ENCODE results near the gene MYCN.
A peak's percentile ranks its signal among the peaks of the same experiment; 100 is the strongest.
"Not testable (repeated sequence)": the region's sequence is repeated elsewhere in the genome, so short reads cannot be mapped to it uniquely, and the experiment has no call there.

MYCN gene

DNA sequence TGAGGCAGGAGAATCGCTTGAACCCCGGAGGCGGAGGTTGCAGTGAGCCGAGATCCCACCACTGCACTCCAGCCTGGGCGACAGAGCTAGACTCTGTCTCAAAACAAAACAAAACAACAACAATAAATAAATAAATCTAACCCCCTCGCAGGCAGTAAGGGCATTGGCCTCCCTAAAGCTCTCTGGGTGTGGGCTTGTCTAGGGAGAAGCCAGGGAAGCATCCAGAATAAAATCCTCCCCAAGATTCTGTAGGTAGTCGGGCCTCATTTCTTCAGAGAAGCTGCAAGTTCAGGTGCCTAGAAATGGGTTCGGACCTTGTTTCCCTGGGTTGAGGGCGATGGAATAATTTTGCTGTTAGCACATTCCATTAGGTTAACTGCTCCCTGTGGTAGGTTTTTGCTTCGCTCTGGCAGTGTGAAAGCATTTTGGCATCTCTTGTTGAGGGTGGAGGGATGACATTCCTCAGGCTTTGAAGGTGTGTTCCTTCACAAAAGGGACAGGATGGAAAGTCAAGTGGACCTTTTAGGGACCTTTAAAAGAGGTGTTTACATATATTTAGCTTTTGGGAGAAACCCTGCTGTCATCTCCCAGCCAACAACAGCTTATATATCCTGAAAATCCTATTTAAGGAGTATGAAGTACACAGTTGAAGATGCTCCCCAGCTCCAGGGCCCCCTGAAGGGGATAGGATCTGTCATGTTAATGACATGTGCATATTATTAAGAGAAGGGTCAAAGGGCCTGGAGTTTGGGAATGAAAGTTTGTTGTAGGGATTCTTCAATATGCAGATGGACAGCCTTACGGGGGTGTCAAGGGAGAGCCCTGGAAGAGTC is 17.7 kb downstream of the MYCN start:
- DNase-seq (ENCODE audit: low read depth in 2 of 2): no peak

DNA sequence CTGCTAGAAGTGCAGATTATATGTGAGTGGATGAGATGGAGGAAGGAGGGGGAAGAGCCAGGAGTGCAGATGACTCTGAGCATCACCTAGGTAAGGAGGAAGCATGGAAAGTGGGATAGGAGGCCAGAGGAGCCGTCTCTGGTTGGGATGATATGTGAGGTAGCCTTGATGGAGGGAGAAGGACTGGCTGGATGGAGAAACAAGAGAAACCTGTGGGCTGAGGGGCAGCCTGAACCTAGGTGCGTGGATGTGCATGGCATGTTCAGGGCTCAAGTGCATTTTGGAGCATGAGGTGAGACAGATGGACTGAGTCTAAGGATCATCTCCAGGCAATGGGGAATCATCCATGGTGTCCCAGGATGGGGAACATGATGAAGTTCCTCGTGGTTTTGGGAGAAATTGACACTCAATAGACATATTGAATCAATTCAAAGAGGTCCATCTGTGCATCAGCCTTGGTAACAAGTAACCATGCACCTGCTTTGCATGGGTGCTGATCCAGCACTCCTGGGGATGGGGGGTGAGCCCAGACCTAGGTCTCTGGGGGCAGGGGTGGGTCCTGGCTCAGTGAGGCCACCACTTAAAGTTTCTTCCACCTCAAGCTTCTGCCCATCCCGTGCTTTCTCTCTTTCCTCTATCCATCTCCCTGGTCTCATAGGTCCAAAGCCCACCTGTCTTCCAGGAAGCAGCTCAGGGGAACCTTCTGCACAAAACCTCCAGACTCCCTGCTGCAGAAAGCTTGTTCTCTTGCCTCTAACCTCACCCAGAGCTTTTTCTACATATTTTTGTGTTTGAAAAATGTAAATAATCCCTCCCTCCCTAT is 19.2 kb downstream of the MYCN start:
- no peak for DNase-seq (ENCODE audit: low read depth in 2 of 2)

GRCh38 chr2:15960154-15960520 is 19.8 kb downstream of the MYCN start:
- not testable (repeated sequence) for DNase-seq (ENCODE audit: low read depth in 2 of 2)

GRCh38 chr2:15963109-15963976 is 23.0 kb downstream of the MYCN start:
- DNase-seq (ENCODE audit: low read depth in 2 of 2): not testable (repeated sequence)

DNA sequence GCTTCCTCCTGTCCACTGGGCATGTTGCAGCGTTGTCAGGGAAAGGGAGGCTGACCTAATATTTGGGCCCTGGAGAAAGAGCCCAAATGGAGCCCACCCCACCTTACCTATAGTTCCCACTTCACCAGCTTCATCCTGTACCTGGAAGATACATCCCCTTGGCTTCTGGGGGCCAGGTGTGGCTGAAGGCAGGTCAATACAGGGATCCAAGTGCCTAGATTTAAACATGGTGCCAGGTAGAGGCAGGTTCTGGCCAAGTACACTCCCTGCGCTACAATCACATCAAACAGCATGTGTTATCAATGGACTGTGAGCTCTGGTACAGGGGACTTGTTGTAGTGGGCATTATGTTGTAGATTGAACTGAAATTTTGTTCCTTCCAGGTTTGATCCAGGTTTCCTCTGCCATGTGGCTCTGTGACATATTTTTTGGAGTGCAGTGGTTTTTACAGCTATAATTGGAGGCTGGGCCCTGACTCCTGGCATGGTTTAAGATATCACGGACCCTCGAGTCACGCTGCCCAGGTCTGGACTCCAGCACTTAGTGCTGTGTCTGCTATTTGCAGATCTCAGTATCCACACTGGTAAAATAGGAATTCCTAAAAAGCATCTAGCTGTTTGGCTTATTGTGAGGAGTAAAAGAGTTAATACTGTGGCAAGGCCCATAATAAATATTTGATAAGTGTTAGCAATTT is 23.8 kb downstream of the MYCN start:
- no peak for DNase-seq (ENCODE audit: low read depth in 2 of 2)

DNA sequence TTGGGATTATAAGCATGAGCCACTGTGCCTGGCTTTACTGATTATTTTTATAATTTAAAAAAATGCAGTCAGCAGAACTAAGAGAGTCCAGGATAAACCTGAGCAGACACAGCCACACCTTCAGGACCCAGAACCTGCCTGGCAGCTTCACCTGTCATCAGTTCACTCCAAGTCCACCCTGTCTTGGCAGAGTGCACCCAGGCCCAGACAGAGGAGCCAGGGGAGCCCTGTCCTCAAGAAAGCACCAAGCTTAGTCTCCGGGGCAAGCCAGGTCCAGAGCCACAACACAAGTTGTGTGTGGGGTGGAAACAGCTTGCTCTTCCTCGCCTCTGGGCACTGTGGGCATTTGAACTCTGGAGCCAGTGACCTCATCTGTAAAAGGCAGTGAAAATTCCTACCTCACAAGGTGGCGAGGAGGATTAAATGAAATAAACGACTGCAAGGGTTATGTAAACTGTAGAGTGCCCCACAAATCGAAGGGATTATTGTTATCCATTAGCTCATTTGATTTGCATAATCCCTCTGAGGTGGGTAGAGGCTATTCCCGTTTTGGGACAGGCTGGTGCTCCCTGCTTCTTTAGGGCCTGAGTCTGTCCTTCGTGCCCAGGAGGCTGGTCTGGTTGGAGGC is 24.7 kb downstream of the MYCN start:
- DNase-seq (ENCODE audit: low read depth in 2 of 2): no peak

DNA sequence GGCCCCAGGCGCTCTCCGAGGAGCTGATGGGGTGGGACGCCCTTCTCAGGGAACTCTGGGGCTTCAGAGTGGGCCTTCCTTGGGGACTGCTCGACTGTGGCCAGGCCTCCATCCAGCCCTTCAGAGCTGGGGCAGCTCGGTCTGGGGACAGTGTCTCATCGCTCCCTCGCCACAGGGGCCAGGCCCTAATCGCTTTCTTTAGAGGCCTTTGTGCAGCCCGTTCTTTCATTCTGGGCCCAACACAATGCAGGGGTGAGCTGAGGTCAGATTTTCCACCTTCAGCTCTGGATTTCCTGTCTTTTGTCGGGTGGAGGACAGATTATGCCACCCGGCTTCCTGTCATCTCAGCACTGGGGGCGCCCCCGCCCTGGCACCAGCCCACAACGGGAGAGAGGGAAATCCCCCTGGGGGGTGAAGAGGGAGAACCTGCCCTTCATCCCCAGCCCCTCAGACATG is 25.2 kb downstream of the MYCN start:
- DNase-seq (ENCODE audit: low read depth in 2 of 2): peak; percentile 30 to 51

DNA sequence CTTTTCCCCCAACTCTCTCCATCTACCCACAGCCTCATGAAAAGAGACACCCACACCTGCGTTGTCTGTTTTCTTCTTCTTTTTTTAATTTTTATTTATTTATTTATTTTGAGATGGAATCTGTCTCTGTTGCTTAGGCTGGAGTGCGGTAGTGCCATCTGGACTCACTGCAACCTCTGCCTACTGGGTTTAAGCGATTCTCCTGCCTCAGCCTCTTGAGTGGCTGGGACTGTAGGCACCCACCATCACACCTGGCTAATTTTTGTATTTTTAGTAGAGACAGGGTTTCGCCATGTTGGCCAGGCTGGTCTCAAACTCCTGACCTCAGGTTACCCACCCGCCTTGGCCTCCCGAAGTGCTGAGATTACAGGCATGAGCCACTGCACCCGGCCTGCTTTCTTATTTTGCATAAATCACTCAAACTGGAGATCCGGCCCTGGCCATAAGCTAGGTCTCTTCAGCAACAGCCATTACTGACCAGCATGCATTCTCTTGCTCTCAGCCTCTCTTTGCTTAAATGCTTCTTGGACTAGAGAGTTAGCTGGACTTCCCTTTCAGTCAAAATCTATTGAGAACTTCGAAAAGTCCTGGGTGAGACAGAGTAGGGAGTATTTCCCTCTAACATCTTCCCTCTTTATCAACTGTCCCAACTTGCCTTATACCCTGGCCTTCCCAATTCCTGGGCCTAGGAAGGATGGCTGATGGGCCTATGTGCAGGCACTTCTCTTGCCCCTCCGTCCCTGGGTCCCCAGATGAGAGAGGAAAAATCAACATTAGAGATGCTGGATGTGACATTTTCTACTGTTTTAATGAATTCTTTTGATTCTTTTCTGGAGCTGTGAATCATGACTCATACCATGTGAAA is 27.3 kb downstream of the MYCN start:
- DNase-seq (ENCODE audit: low read depth in 2 of 2): no peak

DNA sequence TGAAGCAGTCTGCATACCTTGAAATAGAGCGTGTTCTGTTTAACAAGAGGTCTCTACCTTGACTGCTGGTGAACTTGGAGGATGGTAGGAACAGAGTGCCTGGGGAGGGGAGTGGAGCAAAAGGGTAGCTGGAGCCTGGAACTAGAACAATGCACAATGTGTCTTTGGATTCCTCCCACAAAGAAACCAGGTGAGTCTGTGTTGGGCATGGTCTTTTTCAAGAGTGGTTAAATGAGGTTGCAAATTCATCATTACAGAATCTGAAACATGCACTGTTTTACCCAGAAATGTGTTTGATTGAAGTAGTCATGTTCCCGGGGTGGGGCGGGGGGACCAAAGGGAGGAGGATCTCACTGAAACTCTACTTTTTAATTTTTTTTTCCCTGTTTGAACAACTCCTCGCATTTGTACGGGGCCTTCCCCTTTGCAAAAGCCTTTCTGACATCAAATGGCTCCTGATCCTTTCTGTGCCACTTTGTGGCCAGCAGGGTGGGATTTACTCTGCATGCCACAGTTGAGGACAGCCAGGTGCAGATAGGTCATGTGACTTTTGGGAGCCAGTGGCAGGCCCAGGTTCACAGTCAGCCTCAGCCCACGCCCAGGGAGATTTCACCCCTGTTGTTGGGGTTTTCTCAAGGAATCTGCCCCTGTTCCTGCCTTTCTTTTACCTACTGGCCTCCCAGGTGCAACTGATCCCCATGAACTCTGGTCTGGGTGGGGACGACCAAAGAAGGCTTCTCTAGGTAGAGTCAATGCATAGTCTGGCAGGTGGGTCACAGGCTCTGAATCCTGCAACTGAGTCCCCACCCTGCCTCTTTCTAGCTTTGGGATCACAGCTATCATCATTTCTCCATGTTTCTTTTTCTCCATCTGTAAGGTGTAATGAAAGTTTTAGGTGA is 28.2 kb downstream of the MYCN start:
- DNase-seq (ENCODE audit: low read depth in 2 of 2): peak in 1 of 2 donors; percentile 39

DNA sequence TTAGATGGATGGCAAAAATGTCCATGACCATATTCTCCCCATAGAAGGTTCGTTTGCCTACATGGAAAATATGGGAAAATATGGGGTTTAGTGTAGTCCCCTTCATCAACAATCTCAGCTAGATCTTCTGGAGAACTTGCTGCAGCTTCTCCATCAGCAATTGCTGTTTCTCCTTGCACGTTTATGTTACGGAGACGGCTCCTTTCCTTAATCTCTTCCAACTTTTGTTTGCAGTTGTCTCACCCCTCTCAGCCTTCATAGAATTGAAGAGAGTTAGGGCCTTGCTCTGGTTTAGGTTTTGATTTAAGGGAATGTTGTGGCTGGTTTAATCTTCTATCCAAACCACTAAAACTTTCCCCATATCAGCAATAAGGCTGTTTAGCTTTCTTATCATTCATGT is 28.9 kb downstream of the MYCN start:
- no peak for DNase-seq (ENCODE audit: low read depth in 2 of 2)

GRCh38 chr2:15970701-15971100 is 30.4 kb downstream of the MYCN start:
- DNase-seq (ENCODE audit: low read depth in 2 of 2): no peak

GRCh38 chr2:15971351-15971750 is 31.0 kb downstream of the MYCN start:
- no peak for DNase-seq (ENCODE audit: low read depth in 2 of 2)

GRCh38 chr2:15971831-15972522 is 31.6 kb downstream of the MYCN start:
- DNase-seq (ENCODE audit: low read depth in 2 of 2): no peak

GRCh38 chr2:15973481-15974401 is 33.4 kb downstream of the MYCN start:
- DNase-seq (ENCODE audit: low read depth in 2 of 2): no peak

DNA sequence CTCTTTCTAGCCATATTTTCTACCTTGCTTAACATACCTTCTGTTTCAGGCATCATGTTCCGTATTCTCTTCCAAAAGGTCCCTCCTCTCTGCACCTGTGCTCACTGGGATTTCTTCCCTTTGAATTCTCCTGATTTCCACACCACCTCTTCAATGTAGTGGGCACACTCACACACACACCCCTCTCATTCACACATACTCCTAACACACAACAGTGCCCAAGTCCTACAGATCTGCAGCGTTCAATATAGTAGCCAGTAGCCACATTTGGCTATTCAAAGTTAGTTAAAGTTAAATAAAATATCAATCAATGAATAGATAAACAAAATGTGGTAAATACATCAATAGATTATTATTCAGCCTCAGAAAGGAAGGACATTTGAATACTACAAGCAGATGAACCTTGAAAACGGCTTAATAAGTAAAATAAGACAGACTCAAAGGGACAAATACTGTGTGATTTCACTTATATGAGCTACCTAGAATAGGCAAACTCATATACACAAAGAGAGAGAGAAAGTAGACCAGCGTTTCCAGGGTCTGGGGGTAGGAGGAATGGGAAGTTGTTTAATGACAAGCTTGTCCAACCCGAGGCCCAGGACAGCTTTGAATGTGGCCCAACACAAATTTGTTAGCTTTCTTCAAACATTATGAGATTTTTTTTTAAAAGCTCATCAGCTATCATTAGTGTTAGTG is 34.4 kb downstream of the MYCN start:
- no peak for DNase-seq (ENCODE audit: low read depth in 2 of 2)

GRCh38 chr2:15975261-15975600 is 34.9 kb downstream of the MYCN start:
- DNase-seq (ENCODE audit: low read depth in 2 of 2): no peak

- DNase-seq (ENCODE audit: low read depth in 2 of 2): no peak
Observed at GRCh38 chr2:15975676-15976075, 35.3 kb downstream of the MYCN start.

Measured in stimulated activated CD8-positive, alpha-beta memory T cell treated with anti-CD3 and anti-CD28 coated beads, Interleukin-2, amount 100 ng/mL, for 48 hours (primary cell).